ENCODE data around the gene RNF207.

The RNF207 gene

GRCh38 chr1:6234502-6235295 is 28.8 kb downstream of the RNF207 start:
- DNase-seq: no peak

GRCh38 chr1:6235296-6235677 is 29.4 kb downstream of the RNF207 start:
- DNase-seq: no peak

- no peak for DNase-seq
Observed at GRCh38 chr1:6237093-6237492, 31.2 kb downstream of the RNF207 start.

- DNase-seq: no peak
Observed at GRCh38 chr1:6239213-6239752, 33.4 kb downstream of the RNF207 start.

GRCh38 chr1:6239950-6240768 is 34.2 kb downstream of the RNF207 start:
- no peak for DNase-seq

GRCh38 chr1:6241107-6241886 is 35.4 kb downstream of the RNF207 start:
- DNase-seq: no peak

- DNase-seq: no peak
Observed at GRCh38 chr1:6241887-6242740, 36.2 kb downstream of the RNF207 start.

GRCh38 chr1:6243053-6243834 is 37.3 kb downstream of the RNF207 start:
- no peak for DNase-seq

GRCh38 chr1:6243993-6244392 is 38.1 kb downstream of the RNF207 start, which contains the start of gene HES3:
Gene HES3, plus strand, starts transcription at chr1:6244179. Its CDS starts 187 bp downstream, at chr1:6244366.
- no peak for DNase-seq

- no peak for DNase-seq
Observed at GRCh38 chr1:6244401-6245049, 38.6 kb downstream of the RNF207 start.

GRCh38 chr1:6245086-6245868 is 39.4 kb downstream of the RNF207 start:
- DNase-seq: no peak

GRCh38 chr1:6245869-6246496 is 40.1 kb downstream of the RNF207 start:
- DNase-seq: no peak

GRCh38 chr1:6246497-6247467 is 40.9 kb downstream of the RNF207 start:
- no peak for DNase-seq

- DNase-seq: no peak
Observed at GRCh38 chr1:6247651-6248050, 41.7 kb downstream of the RNF207 start.

GRCh38 chr1:6248161-6248776 is 42.4 kb downstream of the RNF207 start:
- no peak for DNase-seq

GRCh38 chr1:6248932-6249738 is 43.2 kb downstream of the RNF207 start:
- DNase-seq: no peak

Data from NCI-H2081 treated with DMSO at 0.1 percent for 48 hours (cell line).